ENCODE measurements around the gene CSH2.
"Not testable (repeated sequence)": the region's sequence is repeated elsewhere in the genome, so short reads cannot be mapped to it uniquely, and the experiment has no call there.

CSH2 gene

GRCh38 chr17:63894021-63894420 lies 20.5 kb upstream of the CSH2 start:
- H3K36me3 ChIP-seq (ENCODE audit: insufficient read depth, low read length); H3K27ac ChIP-seq (ENCODE audit: low read depth, low read length); H3K9ac ChIP-seq (ENCODE audit: low read length); H3K9me3 ChIP-seq (ENCODE audit: low read length); H3K4me3 ChIP-seq (ENCODE audit: low read depth in 1 of 2, low read length in 2 of 2); H3K27me3 ChIP-seq (ENCODE audit: control insufficient read depth in 1 of 2, insufficient read depth in 2 of 2, low read length in 2 of 2); H3K4me1 ChIP-seq (ENCODE audit: insufficient read depth, low read length): not testable (repeated sequence)

- not testable (repeated sequence) for H3K27me3 ChIP-seq (ENCODE audit: control insufficient read depth in 1 of 2, insufficient read depth in 2 of 2, low read length in 2 of 2); H3K4me3 ChIP-seq (ENCODE audit: low read depth in 1 of 2, low read length in 2 of 2); H3K9me3 ChIP-seq (ENCODE audit: low read length); H3K27ac ChIP-seq (ENCODE audit: low read depth, low read length); H3K36me3 ChIP-seq (ENCODE audit: insufficient read depth, low read length); H3K4me1 ChIP-seq (ENCODE audit: insufficient read depth, low read length); H3K9ac ChIP-seq (ENCODE audit: low read length)
Measured at GRCh38 chr17:63892316-63893037, 19.0 kb upstream of the CSH2 start.

DNA sequence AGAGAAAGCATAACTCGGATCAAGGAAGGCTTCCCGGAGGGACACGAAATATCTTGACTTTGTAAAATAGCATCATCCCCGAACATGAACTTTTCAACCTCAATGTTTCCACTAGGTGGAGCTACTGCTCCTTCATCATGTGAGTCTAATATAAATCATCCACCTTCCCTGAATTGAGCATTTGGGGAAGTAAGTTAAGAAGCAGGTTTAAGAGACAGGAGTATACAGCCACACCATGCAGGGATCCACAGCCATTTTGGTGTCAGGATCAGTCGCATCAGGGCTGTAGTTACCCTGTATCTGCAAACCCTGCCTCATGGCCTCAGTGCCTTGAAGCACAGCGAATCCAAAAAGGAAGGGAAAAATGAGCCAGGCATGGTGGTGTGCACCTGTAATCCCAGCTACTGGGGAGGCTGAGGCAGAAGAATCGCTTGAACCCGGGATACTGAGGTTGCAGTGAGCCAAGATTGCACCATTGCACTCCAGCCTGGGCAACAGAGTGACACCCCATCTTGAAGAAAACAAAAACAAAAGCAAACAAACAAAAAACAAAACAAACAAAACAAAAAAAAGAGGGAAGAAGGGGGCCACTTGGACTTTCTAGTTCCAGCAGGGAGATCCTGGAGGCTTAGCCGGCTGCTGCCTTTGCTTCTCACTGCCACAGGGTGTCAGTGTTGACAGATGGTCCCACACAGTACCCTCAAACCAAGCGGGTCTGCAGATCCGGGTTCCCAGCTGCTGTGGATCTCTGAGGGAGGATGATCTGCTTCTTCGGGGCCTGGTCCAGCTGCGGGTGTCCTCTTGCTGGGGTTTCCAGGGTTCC lies 15.8 kb upstream of the CSH2 start:
- not testable (repeated sequence) for H3K4me3 ChIP-seq (ENCODE audit: low read depth in 1 of 2, low read length in 2 of 2); H3K36me3 ChIP-seq (ENCODE audit: insufficient read depth, low read length); H3K4me1 ChIP-seq (ENCODE audit: insufficient read depth, low read length); H3K9ac ChIP-seq (ENCODE audit: low read length); H3K27me3 ChIP-seq (ENCODE audit: control insufficient read depth in 1 of 2, insufficient read depth in 2 of 2, low read length in 2 of 2); H3K27ac ChIP-seq (ENCODE audit: low read depth, low read length); H3K9me3 ChIP-seq (ENCODE audit: low read length)

DNA sequence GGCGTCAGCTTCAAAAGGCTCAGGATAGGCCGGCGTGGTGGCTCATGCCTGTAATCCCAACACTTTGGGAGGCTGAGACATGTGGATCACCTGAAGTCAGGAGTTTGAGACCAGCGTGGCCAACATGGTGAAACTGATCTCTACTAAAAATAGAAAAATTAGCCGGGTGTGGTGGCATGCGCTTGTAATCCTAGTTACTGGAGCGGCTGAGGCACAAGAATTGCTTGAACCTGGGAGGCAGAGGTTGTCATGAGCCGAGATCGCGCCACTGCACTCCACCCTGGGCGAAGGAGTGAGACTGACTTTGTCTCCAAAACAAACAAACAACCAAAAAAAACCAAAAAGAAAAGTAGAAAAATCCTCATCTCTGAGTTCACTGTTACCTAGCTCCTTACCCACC lies 11.6 kb upstream of the CSH2 start:
- not testable (repeated sequence) for H3K4me3 ChIP-seq (ENCODE audit: low read depth in 1 of 2, low read length in 2 of 2); H3K27ac ChIP-seq (ENCODE audit: low read depth, low read length); H3K27me3 ChIP-seq (ENCODE audit: control insufficient read depth in 1 of 2, insufficient read depth in 2 of 2, low read length in 2 of 2); H3K36me3 ChIP-seq (ENCODE audit: insufficient read depth, low read length); H3K9ac ChIP-seq (ENCODE audit: low read length); H3K4me1 ChIP-seq (ENCODE audit: insufficient read depth, low read length); H3K9me3 ChIP-seq (ENCODE audit: low read length)

DNA sequence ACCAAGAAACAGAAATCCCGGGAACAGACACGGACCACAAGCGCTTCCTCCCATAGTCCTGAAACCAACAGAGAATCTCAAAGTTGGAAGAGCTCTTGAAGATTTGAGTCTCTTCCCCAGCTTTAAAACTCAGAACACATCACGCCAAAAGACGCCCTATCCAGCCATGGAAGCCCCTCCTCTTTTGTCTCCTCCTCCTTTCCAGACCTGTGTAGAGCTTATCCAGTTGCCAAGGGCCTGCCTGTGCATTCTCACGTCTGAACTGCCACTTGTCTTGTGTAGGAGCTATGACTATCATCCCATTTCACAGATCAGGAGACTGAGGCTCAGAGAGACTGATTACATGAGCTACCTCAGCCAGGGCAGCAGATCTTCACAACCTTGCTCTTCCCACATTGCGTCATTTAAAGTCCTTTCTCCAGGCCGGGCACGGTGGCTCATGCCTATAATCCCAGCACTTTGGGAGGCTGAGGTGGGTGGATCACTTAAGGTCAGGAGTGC lies 9.2 kb upstream of the CSH2 start:
- H3K4me1 ChIP-seq (ENCODE audit: insufficient read depth, low read length); H3K27me3 ChIP-seq (ENCODE audit: control insufficient read depth in 1 of 2, insufficient read depth in 2 of 2, low read length in 2 of 2); H3K36me3 ChIP-seq (ENCODE audit: insufficient read depth, low read length); H3K9me3 ChIP-seq (ENCODE audit: low read length); H3K9ac ChIP-seq (ENCODE audit: low read length); H3K27ac ChIP-seq (ENCODE audit: low read depth, low read length); H3K4me3 ChIP-seq (ENCODE audit: low read depth in 1 of 2, low read length in 2 of 2): not testable (repeated sequence)

DNA sequence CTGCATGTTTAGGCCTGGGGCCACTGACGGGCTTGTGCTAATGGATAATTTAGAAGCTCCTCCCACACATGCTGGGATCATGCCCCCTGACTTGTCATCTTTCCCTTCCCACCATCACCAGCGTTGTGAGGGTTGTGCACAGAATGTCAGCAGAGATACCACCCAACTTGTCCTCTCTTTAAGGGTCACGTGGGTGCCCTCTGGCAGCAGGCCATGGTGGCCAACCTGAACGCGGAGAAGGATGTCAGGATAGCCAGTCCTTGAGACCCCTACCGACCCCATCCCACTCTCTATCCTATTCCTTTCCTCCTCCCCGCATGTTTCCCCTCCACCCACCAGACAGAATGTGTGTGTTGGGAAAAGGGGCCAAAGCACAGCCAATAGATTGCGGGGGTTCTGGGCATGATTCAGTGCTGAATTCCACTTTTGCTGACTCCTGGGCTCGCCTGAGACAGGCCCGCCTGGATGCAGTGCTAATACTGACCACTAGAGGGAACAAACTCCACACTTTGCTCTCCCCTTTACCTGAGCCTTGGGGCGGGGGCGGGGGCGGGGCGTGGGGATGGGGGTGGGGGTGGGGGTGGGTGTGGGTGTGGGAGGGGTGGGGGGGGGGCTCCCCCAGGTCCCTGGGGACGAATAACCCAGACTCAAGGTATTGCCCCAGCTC lies 8.6 kb upstream of the CSH2 start, which contains the start of gene GH2:
TSS of gene GH2 (minus strand) at position 10 of the 667 bp plus-strand sequence. CDS start 143 bp downstream, outside the sequence.
- Histone ChIP-seq H3K9me3 (ENCODE audit: low read length) (no peaks in the 10 kb centered on the region), H3K4me3 (ENCODE audit: low read depth in 1 of 2, low read length in 2 of 2) (no peak within 1 kb of the TSS), H3K27ac (ENCODE audit: low read depth, low read length) (no peak within 1 kb of the TSS), H3K27me3 (ENCODE audit: control insufficient read depth in 1 of 2, insufficient read depth in 2 of 2, low read length in 2 of 2) (no peaks in the 10 kb centered on the region), H3K36me3 (ENCODE audit: insufficient read depth, low read length) (no peaks in the 10 kb centered on the region), H3K4me1 (ENCODE audit: insufficient read depth, low read length) (no peaks in the 10 kb centered on the region), H3K9ac (ENCODE audit: low read length) (no peak within 1 kb of the TSS)

DNA sequence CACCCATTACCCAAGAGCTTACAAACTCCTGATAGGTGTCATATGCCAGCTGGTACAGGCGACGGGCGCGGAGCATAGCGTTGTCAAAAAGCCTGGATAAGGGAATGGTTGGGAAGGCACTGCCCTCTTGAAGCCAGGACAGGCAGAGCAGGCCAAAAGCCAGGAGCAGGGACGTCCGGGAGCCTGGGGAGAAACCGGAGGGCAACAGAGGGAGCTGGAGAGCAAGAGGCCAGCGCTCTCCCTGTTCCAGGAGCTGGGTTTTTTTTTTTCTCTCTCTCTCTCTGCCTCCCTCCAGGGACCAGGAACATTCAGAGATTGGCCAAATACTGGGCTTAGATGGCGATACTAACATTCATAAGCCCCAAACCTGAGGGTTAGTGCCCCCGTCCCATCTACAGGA lies 7.9 kb upstream of the CSH2 start:
- not testable (repeated sequence) for H3K27me3 ChIP-seq (ENCODE audit: control insufficient read depth in 1 of 2, insufficient read depth in 2 of 2, low read length in 2 of 2); H3K4me1 ChIP-seq (ENCODE audit: insufficient read depth, low read length); H3K36me3 ChIP-seq (ENCODE audit: insufficient read depth, low read length); H3K27ac ChIP-seq (ENCODE audit: low read depth, low read length); H3K9ac ChIP-seq (ENCODE audit: low read length); H3K4me3 ChIP-seq (ENCODE audit: low read depth in 1 of 2, low read length in 2 of 2); H3K9me3 ChIP-seq (ENCODE audit: low read length)

- Histone ChIP-seq H3K4me1 (ENCODE audit: insufficient read depth, low read length) (no peaks in the 10 kb centered on the region), H3K27me3 (ENCODE audit: control insufficient read depth in 1 of 2, insufficient read depth in 2 of 2, low read length in 2 of 2) (no peaks in the 10 kb centered on the region), H3K36me3 (ENCODE audit: insufficient read depth, low read length) (no peaks in the 10 kb centered on the region), H3K4me3 (ENCODE audit: low read depth in 1 of 2, low read length in 2 of 2) (no peak overlapping the region), H3K9me3 (ENCODE audit: low read length) (no peaks in the 10 kb centered on the region), H3K27ac (ENCODE audit: low read depth, low read length) (no peak overlapping the region), H3K9ac (ENCODE audit: low read length) (no peak overlapping the region)
Measured at GRCh38 chr17:63880706-63881105, 7.2 kb upstream of the CSH2 start.

- not testable (repeated sequence) for H3K9ac ChIP-seq (ENCODE audit: low read length); H3K36me3 ChIP-seq (ENCODE audit: insufficient read depth, low read length); H3K27me3 ChIP-seq (ENCODE audit: control insufficient read depth in 1 of 2, insufficient read depth in 2 of 2, low read length in 2 of 2); H3K9me3 ChIP-seq (ENCODE audit: low read length); H3K27ac ChIP-seq (ENCODE audit: low read depth, low read length); H3K4me1 ChIP-seq (ENCODE audit: insufficient read depth, low read length); H3K4me3 ChIP-seq (ENCODE audit: low read depth in 1 of 2, low read length in 2 of 2)
Measured at GRCh38 chr17:63878413-63878812, 4.9 kb upstream of the CSH2 start.

DNA sequence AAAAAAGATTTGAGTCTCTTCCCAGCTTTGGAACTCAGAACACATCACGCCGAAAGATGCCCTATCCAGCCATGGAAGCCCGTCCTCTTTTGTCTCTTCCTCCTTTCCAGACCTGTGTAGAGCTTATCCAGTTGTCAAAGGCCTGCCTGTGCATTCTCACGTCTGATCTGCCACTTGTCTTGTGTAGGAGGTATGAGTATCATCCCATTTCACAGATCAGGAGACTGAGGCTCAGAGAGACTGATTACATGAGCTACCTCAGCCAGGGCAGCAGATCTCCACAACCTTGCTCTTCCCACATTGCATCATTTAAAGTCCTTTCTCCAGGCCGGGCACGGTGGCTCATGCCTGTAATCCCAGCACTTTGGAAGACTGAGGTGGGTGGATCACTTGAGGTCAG lies 1.2 kb upstream of the CSH2 start:
- H3K4me3 ChIP-seq (ENCODE audit: low read depth in 1 of 2, low read length in 2 of 2); H3K36me3 ChIP-seq (ENCODE audit: insufficient read depth, low read length); H3K9me3 ChIP-seq (ENCODE audit: low read length); H3K9ac ChIP-seq (ENCODE audit: low read length); H3K27me3 ChIP-seq (ENCODE audit: control insufficient read depth in 1 of 2, insufficient read depth in 2 of 2, low read length in 2 of 2); H3K4me1 ChIP-seq (ENCODE audit: insufficient read depth, low read length); H3K27ac ChIP-seq (ENCODE audit: low read depth, low read length): not testable (repeated sequence)

GRCh38 chr17:63874061-63874626 lies 667 bp upstream of the CSH2 start:
- not testable (repeated sequence) for H3K27me3 ChIP-seq (ENCODE audit: control insufficient read depth in 1 of 2, insufficient read depth in 2 of 2, low read length in 2 of 2); H3K27ac ChIP-seq (ENCODE audit: low read depth, low read length); H3K36me3 ChIP-seq (ENCODE audit: insufficient read depth, low read length); H3K9ac ChIP-seq (ENCODE audit: low read length); H3K4me3 ChIP-seq (ENCODE audit: low read depth in 1 of 2, low read length in 2 of 2); H3K9me3 ChIP-seq (ENCODE audit: low read length); H3K4me1 ChIP-seq (ENCODE audit: insufficient read depth, low read length)
